Measurements from ENCODE around the gene SPPL2A. TPM values are rescaled to one million over a fixed set of nuclear protein-coding genes. Genes with fewer than 3 reads are reported as not detected.

Gene SPPL2A
- total RNA-seq, 1 experiment from 2014 or later = 38.6 TPM

GRCh38 chr15:50686469-50687301 is 78.8 kb downstream of the SPPL2A start, which contains the start of gene TRPM7 (continued):
- TF ChIP-seq CTCF (IDR thresholded peaks at IDR 0.05) (no peak), ATF2 (CRISPR knock-in tag; IDR thresholded peaks at IDR 0.05; ENCODE audit: borderline replicate concordance, low read depth) (no peak), ZNF138 (CRISPR knock-in tag; conservative IDR thresholded peaks at IDR 0.05) (no peak), ZBTB43 (CRISPR knock-in tag; IDR thresholded peaks at IDR 0.05) (no peak; the same call in 1 of the 2 replicates), ZNF512 (CRISPR knock-in tag; IDR thresholded peaks at IDR 0.05; ENCODE audit: borderline replicate concordance) (no peak), PREB (CRISPR knock-in tag; IDR thresholded peaks at IDR 0.05; ENCODE audit: borderline replicate concordance) (no peak), ATF3 (CRISPR knock-in tag; conservative IDR thresholded peaks at IDR 0.05) (no peak), ZNF396 (CRISPR knock-in tag; IDR thresholded peaks at IDR 0.05; ENCODE audit: borderline replicate concordance) (no peak; the same call in 1 of the 2 replicates), NR2C2 (CRISPR knock-in tag; IDR thresholded peaks at IDR 0.05) (no peak), ZNF532 (CRISPR knock-in tag; IDR thresholded peaks at IDR 0.05; ENCODE audit: borderline replicate concordance) (no peak), HMGA2 (CRISPR knock-in tag; IDR thresholded peaks at IDR 0.05) (no peak), FOXJ3 (CRISPR knock-in tag; IDR thresholded peaks at IDR 0.05; ENCODE audit: borderline replicate concordance) (no peak), TEAD1 (CRISPR knock-in tag; IDR thresholded peaks at IDR 0.05) (peak; percentile 90), ZNF219 (CRISPR knock-in tag; IDR thresholded peaks at IDR 0.05; ENCODE audit: borderline replicate concordance) (peak; percentile 58; the same call in 1 of the 2 replicates), IRF2 (CRISPR knock-in tag; IDR thresholded peaks at IDR 0.05; ENCODE audit: borderline replicate concordance, low read depth) (no peak), AFF4 (CRISPR knock-in tag; IDR thresholded peaks at IDR 0.05; ENCODE audit: borderline replicate concordance) (no peak), GRHL2 (CRISPR knock-in tag; IDR thresholded peaks at IDR 0.05; ENCODE audit: insufficient replicate concordance, severe bottlenecking) (no peak), ATF6 (CRISPR knock-in tag; IDR thresholded peaks at IDR 0.05) (no peak)

Measured in WTC11 (cell line).